Hepatocyte (in vitro differentiated cells): ENCODE results near the gene TBC1D3B.

Experiments used
- EZH2 ChIP-seq: fragments of 200-600 bp; sonication (generic); IDR thresholded peaks from 2 replicates; pipeline ENCODE4 v1.6.1; 2016; ENCODE audit warnings: antibody characterized with exemption, mild to moderate bottlenecking, borderline replicate concordance
- EZH2phosphoT487 ChIP-seq: fragments of 200-600 bp; sonication (generic); IDR thresholded peaks from one replicate; pipeline ENCODE4 v1.6.1; 2018; ENCODE audit warnings: antibody characterized with exemption, mild to moderate bottlenecking, low read depth, moderate library complexity; ENCODE audit not compliant: unreplicated experiment, severe bottlenecking
- TF ChIP-seq, protein P1 (sequence below): fragments of 200-600 bp; sonication (generic); IDR thresholded peaks from 2 replicates; pipeline ENCODE4 v1.5.1; 2016; ENCODE audit warnings: antibody characterized with exemption, mild to moderate bottlenecking; ENCODE audit not compliant: poor library complexity

DNA sequence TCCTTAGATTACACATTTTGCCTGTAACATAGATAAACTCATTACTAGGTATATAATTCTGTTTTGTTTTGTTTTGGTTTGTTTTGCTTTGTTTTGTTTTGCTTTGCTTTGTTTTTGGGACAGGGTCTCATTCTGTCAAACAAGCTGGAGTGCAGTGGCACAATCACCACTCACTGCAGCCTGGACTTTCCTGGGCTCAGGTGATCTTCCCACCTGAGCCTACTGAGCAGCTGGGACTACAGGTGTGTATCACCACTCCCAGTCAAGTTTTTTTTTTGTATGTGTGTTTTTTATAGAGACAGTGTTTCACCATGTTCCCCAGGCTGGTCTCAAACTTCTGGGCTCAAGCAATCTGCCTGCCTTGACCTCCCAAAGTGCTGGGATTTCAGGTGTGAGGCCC is 33.1 kb upstream of the TBC1D3B start:
- TF ChIP-seq, protein P1, sequence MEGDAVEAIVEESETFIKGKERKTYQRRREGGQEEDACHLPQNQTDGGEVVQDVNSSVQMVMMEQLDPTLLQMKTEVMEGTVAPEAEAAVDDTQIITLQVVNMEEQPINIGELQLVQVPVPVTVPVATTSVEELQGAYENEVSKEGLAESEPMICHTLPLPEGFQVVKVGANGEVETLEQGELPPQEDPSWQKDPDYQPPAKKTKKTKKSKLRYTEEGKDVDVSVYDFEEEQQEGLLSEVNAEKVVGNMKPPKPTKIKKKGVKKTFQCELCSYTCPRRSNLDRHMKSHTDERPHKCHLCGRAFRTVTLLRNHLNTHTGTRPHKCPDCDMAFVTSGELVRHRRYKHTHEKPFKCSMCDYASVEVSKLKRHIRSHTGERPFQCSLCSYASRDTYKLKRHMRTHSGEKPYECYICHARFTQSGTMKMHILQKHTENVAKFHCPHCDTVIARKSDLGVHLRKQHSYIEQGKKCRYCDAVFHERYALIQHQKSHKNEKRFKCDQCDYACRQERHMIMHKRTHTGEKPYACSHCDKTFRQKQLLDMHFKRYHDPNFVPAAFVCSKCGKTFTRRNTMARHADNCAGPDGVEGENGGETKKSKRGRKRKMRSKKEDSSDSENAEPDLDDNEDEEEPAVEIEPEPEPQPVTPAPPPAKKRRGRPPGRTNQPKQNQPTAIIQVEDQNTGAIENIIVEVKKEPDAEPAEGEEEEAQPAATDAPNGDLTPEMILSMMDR: no peak
- no peak for TF ChIP-seq EZH2
- TF ChIP-seq EZH2phosphoT487: no peak
